GM13977 (cell line): ENCODE measurements around the gene DENND1A.

ENCODE experiments used
- DNase-seq: peaks from one replicate; pipeline ENCODE4 v3.0.0; 2012; ENCODE audit warnings: low spot score
- CTCF ChIP-seq: IDR thresholded peaks from 2 replicates; pipeline ENCODE4 v1.5.1; 2012; ENCODE audit warnings: mild to moderate bottlenecking, control low read depth; ENCODE audit not compliant: insufficient read depth; ENCODE audit errors: extremely low read depth, missing control alignments
- in situ Hi-C: fragments of 300-500 bp; cut with MboI; formaldehyde crosslinking; loops from one replicate; pipeline ENCODE4 v1.12.0; 2022; ENCODE audit warnings: low sequenced_read_pairs, low pct_unique_long_range_greater_than_20kb, mixed read lengths, inconsistent platforms; ENCODE audit not compliant: unreplicated experiment

Gene DENND1A

GRCh38 chr9:123923884-123924283 lies 6.0 kb downstream of the DENND1A start:
- DNase-seq = no peak
- no peak for TF ChIP-seq CTCF
- in situ Hi-C loops = no loop called here

- in situ Hi-C loops = no loop called here
- TF ChIP-seq CTCF = no peak
- no peak for DNase-seq
These were observed 6.5 kb downstream of the DENND1A start for GRCh38 chr9:123923377-123923776.

GRCh38 chr9:123922911-123923310 lies 7.0 kb downstream of the DENND1A start:
- no peak for TF ChIP-seq CTCF
- in situ Hi-C loops = no loop called here

GRCh38 chr9:123922431-123922830 lies 7.5 kb downstream of the DENND1A start:
- in situ Hi-C loops = no loop called here
- DNase-seq = no peak
- TF ChIP-seq CTCF = no peak

More at GRCh38 chr9:123922911-123923310, 7.0 kb downstream of the DENND1A start:
- no peak for DNase-seq

GRCh38 chr9:123914517-123915196 lies 15.3 kb downstream of the DENND1A start:
- TF ChIP-seq CTCF = no peak
- in situ Hi-C loops = no loop called here
- DNase-seq = no peak

- no peak for DNase-seq
- no peak for TF ChIP-seq CTCF
- in situ Hi-C loops = no loop called here
These were observed 17.6 kb downstream of the DENND1A start for GRCh38 chr9:123912167-123912897.
